GM21717 (cell line): ENCODE data around the gene PRKCQ.
"Not testable (repeated sequence)": the region's sequence is repeated elsewhere in the genome, so short reads cannot be mapped to it uniquely, and the experiment has no call there.

Experiments used
- ATAC-seq: cut with Tn5 transposase; IDR thresholded peaks from one replicate; pipeline ENCODE4 v1.9.1; 2021; ENCODE audit warnings: mild to moderate bottlenecking, moderate library complexity; ENCODE audit not compliant: unreplicated experiment

The PRKCQ gene

DNA sequence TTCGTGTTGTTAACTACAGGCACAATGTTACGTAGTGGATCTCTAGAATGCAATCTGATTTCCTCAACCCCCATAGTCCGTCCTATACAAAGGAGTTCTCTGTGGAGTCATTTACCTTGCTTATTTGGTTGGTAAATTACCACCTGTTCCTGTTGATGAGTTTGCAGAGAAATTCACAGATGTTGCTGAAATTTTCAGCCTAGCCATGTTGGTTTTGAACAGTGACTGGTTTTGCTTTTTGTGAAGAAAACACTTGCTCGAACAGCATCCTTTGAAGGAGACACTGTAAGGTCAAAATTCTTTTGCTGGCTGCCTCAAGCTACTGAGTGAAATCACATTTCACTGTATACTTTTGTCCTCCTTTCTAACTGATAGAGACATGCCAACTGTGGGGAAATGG is 15.4 kb upstream of the PRKCQ start:
- no peak for ATAC-seq

DNA sequence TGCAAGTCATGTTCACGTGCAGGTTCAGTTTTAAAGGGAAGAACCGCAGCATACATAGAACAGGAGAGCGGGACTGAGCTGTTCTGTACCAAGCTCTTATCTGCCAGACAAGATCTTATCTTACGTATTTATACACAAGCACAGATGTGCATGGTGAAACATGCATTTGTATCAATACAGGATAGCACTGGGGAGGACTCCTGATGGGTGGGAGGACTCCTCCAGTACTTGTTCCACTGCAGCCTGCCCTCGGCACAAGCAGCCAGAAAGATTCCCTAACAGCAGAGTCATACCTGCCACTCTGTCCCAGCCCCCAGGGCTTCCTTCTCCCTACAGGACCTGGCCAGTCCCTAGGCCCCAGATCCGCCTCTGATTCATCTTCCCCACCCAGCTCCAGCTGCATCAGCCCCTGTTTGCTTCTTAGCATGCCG is 13.2 kb upstream of the PRKCQ start:
- ATAC-seq: no peak

DNA sequence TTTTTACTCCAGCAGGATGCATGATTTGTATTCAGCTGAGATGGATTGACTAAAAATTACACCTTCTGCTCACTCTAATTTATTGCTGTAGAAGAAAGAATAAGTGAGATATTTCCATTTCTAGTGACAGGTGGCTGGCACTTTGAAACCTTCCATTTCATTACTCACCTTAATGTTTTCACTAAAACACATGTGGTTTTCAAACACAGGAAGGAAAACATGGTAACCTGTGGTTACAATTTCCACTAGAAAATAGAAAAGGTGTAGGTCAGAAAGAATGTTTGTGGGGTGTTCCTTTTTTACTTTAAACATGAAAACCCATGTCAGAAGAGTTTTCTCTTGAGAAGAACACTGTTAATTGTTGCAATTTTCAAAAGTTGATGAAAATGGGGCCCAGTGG is 12.0 kb upstream of the PRKCQ start:
- ATAC-seq: no peak

DNA sequence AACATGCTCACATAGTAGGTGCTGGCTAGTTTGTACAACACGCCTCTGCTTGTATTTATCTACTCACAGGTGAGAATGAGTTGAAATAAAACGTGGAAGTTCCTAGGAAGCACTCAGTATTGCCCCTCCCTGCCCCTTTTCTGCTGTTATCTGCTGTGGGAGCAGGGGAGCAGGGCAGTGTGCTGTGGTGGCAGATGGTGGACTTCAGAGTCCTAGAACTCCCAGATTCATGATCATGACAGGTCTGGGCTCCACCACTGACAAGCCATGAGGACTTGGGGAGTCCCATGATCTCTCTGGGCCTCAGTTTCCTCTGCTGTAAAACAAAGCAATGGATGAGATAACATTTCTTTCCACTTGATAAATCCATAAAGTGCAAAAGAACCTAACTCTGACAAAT is 11.6 kb upstream of the PRKCQ start:
- no peak for ATAC-seq

DNA sequence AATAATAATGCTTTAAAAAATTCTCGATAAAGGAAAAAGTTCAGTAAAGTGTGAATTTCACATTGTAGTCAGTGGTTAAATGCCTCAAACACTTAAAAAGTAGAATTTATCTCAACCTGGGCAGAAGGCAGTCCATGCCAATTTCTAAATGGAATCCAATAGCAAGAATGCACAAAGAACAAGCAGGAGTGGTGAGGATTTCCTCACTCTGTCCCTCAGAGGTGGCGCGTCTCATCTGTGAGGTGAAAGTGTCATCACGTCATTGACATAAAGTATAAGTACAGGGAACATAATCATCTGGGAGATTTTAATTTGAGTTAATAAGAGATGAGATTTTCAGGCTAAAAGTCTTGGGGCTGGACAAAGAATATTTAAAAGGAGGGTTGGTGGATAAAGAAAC is 10.0 kb upstream of the PRKCQ start:
- ATAC-seq: no peak

DNA sequence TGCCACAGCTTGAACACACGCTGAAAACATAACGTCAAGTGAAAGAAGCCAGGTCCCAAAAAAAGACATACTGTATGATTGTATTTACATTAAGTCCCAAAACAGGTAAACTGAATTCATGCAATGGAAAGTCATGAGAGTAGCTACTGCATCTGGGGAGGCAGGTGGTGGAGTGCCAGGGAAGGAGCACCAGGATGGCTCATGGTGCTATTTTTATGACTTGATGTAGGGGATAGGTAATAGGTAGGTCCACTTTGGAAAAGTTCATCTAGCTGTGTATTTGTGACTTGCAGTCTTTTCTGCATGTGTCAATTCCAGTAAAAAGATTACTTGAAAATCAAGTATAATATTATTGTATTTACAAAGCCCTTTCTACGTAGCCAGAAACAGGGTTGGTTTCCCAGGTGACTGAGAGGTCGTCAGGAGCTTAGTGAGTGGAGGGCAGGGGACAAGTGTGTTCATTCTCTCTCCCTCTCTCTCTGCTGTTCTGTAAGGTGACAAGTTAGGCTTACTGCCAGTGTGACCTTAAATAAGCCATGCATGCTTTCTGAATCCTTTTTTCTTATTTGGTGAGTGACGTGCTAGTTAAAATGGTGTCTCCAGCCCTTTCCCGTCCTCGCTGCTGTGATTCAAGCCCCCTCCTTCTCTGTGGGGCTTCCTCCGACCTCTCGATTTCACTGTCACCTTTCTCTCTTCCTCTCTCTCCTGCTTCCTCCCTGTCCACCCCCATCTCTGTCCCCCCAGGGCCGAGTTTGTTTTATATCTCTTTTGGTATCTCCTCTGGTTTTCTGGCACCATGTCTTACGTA is 9.4 kb upstream of the PRKCQ start:
- no peak for ATAC-seq

DNA sequence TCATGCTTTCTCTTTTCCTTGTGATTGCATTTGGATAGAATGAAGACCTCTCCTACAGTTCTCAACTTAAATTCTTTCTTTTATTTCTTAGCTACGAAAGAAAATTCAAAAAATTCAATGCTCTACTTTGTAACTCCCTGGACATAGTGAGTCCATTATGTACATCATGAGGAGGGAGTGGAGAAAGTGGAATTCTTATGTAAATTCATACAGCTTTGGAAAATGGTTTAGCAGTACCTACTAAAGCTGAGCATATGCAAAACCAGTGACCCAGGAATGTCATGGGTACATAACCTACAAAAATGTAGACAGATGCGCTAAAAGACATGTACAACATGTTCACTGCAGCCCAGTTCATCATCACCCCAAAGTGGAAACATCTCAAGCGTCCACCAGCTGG is 8.8 kb upstream of the PRKCQ start:
- no peak for ATAC-seq

DNA sequence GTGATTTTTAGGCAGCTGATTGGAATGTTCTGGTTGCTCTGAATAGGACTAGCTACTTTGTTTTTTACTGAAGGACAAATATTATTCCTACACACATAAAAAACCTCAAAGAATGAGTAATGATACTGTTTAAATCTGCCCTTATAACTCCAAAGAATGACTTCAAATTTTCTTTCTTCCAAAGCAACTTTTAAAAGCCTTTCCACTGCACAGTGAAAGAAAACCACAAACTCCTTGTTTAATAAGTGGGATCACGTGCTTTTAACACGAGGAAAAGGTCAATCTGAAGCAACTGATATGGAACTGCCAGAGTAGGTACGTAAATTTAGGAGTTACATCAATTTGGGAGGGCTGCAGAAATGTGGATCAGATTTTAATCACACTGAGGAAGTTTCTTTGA is 8.0 kb upstream of the PRKCQ start:
- ATAC-seq: no peak

DNA sequence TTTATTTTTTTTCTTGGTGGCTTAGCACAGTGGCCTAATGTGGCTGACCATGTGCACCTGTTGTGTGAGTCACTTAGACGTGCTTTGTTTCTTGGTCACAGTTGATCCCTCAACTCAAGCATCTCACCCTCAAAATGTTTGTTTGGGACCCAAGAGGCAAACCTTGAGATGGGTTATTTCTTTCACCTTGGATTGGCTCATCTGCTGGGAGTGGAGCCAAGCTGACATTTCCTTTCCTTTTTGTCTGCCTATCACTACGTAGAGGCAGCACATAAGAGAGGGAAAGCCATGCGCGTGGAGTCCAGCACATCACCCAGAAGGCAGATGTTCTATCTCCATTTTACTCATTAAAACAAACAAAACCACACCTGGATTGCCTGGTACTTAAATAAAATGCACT is 6.4 kb upstream of the PRKCQ start:
- ATAC-seq: no peak

DNA sequence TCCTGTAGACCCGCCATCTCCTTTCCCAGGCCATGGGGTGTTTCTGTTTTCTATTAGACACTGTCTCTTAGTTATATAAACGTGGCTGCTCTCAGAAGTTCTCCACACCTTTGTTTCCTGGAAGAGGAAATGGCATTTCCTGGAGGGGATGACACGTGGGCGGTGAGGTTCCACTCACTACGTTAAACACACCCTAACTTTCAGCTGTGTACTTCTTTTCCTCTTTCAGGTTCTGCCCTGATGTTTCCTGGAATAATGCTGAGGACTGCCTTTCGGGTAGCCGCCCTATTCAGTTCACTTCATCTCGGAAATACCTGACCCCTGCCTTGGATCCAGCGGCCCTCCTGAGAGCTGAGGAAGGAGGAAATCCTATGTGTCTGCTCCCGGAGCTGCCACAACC is 3.4 kb upstream of the PRKCQ start:
- no peak for ATAC-seq

DNA sequence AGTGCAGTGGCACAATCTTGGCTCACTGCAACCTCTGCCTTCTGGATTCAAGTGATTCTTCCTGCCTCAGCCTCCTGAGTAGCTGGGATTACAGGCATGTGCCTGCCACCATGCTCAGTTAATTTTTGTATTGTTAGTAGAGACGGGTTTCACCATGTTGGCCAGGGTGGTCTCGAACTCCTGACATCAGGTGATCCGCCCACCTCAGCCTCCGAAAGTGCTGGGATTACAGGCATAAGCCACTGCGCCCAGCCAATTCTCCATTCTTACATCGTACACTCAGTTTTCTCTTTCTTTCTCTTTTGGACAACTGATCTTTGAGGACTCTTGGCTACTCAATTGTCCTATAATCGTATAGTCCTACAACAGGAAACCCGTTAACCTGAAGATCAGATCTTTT is 2.8 kb upstream of the PRKCQ start:
- not testable (repeated sequence) for ATAC-seq

DNA sequence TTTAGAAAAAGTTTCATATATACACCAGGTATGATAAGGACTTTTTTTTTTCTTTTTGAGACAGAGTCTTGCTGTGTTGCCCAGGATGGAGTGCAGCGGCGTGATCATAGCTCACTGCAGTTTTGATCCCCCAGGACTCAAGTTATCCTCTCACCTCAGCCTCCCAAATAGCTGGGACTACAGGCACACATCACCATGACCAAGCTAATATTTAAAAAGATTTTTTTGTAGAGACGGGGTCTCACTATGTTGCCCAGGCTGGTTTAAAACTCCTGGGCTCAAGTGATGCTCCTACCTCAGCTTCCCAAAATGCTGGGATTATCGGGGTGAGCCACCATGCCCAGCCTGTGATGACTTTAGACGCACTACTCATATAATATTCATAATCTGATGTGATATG is 2.2 kb upstream of the PRKCQ start:
- no peak for ATAC-seq

DNA sequence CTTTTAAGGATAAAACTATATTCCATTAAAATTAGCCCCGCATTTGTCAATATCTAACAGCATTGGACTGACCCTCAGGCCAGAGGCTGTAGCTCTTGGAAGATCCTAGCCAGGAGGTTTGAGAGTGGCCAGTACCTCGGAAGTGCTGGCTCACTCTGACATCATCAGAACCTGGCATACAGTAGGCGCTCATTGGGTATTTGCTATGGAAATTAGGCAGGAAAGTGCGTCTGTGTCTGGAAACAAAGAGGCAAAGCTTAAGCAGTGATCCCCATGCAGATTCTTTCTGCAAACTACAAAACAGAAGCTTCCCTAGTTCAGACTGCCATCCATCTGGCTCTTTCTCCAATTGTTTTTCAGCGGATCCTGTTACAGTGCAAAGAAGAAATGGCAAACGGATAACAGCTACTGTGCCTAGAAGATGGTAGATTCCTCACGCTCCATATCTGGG is 1.7 kb upstream of the PRKCQ start:
- ATAC-seq: no peak

DNA sequence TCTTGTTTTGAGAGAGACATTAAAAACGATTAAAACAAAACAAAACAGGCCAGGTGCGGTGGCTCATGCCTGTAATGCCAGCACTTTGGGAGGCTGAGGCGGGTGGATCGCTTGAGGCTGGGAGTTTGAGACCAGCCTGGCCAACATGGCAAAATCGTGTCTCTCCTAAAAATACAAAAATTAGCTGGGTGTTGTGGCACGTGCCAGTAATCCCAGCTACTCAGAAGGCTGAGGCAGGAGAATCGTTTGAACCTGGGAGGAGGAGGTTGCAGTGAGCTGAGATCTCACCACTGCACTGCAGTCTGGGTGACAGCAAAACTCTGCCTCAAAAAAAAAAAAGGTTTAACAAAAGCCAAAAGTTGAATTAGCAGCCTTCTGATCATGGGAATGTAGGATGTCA is 1.1 kb upstream of the PRKCQ start:
- ATAC-seq: not testable (repeated sequence)

DNA sequence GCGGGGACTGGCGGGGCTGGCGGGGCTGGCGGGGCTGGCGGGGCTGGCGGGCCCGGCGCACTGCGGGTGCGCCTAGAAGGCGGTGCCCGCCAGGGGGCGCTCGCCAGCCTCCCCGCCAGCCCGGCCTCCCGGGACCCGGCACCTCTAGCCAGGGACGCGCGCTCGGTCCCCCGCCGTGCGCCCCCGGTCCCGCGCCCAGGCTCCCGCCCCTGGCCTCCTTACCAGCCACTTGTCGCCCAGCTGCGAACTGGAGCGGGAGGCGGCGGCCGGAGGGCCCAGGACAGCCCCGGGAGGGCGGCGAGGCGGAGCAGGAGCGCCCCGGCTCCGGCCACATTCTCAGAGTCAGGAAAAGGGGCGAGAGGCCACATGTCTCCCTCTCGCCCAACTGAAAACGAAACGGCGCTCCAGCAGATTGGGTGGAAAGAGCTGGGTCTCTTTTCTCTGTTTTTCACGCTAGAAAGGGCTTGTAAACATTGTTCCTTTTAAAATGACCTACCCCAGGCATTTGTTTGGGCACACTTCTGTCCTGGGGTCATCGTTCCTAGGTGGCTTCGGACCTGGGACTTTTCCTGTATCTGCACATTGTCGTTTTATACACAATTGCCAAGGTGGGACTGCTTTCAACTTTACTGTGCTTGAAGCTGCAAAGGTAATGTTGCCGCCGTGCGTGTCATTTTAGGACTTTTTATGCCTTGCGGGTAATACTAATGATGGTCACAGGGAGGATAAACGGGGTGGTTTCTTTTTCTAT is 378 bp upstream of the PRKCQ start:
- no peak for ATAC-seq

DNA sequence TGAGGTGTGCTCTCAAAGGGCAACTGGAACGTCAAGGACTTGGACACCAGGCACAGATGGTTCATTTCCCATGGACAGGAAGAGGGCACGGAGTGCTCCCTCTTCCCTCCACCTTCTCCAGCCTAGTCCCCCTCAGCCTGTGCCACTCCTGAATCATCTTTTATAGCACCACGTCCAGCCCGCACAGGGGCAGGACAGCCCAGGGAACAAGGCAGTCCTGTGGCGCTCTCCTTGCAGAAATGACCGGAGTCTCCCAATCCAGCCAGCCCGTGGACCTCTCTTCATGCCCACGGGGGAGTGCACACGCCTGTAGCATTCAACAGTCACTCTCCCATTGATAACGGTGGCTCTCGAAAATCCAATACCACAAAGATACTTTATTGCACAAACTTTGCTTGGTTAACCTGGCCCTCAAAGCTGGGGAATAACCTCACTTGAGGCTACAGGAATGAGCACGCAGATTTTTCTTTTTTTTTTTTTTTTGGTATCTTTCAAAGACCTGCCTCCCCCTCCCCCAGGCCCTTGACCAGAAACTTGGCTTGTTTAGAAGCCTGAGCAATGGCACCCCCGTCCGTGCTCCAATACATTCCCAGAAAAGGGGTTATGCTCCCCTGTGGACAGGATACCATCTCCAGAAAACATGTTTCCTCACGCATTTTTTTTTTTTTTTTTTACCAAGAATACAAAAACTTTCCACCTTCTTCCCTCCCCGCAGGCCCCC is 733 bp downstream of the PRKCQ start:
- no peak for ATAC-seq

DNA sequence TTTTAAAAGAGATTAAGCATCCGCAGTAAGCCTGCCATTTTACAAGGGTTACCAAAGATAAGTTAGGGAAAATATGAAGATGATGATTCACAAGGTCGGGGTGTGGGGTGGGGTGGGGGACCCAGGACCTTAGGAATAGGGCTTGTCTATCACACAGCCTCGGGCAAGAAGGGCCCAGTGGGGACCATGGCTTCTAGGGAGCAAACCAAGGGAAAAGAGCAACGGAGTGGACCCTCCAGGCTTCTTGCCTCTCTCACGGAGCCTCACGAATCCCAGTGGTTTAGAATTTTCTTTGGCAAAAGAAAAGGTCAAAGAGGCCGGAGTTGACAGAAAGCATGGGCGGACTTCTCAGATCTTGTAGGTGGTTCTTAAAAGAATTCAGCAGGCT is 1.3 kb downstream of the PRKCQ start:
- no peak for ATAC-seq

DNA sequence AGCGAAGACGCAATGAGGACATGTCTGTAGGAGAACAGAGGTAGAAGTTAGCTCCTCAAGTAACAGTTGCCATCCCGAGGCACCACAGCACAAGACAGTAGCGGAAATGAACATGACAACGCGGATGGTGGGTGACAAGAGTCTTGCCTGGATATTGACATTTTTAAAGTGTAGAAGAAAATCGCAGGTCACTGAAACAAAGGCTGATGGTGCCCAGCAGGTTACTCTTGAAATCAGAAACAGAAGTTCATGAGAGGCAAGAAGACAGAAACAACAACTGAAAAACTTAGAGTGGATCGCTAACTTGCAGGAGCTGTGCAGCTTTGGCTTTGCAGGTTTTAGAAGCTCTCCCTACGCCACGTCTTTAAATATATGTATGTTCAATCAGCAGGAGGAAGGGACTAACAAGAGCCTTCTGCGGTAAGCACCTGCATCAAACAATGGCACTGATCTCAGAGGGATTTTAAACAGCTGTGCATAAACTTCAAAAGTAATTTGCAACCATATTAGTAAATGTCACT is 1.8 kb downstream of the PRKCQ start:
- ATAC-seq: no peak

DNA sequence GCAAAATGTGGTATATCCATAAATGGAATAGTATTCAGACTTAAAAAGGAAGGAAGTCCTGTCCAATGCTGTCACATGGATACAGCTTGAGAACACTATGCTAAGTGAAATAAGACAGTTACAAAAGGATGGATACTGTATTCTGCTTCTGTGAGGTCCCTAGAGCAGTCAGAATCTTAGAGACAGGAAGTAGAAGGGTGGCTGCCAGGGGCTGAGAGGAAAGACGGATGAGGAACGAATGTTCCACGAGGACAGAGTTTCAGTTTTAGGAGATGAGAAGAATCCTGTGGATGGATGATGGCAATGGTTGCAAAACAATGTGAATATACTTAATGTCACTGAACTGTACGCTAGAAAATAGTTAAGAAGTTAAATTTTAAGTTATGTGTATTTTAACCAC is 3.8 kb downstream of the PRKCQ start:
- ATAC-seq: no peak

DNA sequence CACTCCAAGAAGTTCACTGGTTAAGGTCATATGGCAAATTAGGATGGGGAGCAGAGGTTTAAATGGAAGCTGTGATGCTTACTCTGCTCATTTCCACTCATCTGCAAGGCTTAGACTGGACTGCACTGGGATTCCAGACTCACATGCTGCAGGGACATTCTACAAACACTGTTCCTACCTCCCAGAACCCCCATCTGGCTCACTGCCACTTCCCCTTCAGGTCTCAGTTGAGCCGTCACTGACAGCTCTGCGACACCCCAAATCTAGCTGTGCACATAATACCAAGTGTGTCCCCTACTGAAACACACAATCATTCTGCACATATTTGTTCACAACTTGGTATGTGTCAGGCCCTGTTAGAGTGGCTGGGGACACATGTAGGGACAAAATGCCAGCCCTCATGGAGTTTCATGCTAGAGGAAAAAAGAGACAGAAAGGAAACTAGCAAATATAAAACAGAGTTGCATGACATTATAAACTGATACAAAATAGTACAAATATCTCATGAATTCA is 5.4 kb downstream of the PRKCQ start:
- no peak for ATAC-seq

DNA sequence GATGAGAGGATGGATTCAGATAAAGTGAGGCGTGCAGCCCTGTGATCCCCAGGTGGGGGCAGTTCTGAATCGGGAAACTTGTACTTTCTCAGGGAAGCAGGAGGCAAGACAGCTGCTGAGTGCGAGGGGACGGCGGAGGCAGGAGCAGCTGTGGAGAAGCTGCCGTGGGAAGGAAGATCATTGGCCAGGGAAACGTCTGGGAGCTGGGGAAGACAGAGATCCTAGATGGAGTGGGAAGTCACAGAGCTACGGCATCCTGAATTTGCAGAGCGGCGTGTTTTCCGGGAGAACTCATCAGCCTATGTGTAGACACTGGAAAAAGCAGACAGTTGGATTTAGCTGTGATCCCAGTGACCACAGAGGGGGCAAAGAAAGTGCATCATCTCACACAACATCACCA is 9.2 kb downstream of the PRKCQ start:
- no peak for ATAC-seq
